ENCODE results near the gene TBC1D8. TPM values are rescaled to one million over a fixed set of nuclear protein-coding genes. Genes with fewer than 3 reads are reported as not detected.

Gene TBC1D8
- polyA plus RNA-seq, 3 donors: 16.1 to 78.0 (median 22.4) TPM

- Mint-ChIP-seq H3K4me3 (no peak overlapping the region), H3K36me3 (peaks cover 0 to 2% of the 10 kb centered on the region in 2 donors), H3K4me1 (peaks cover 36% of the 10 kb centered on the region), H3K9me3 (no peaks in the 10 kb centered on the region), H3K27ac (no peak overlapping the region), H3K27me3 (ENCODE audit: low read depth in 3 of 3) (peaks cover 0 to 3% (median 1%) of the 10 kb centered on the region in 3 donors)
- no CpG with 5 or more reads among the region's 1 CpG for WGBS (ENCODE audit: insufficient coverage)
- no peaks in the 10 kb centered on the region for H4K20me1 ChIP-seq (ENCODE audit: insufficient read depth, low read length)
- H3K9ac ChIP-seq (ENCODE audit: insufficient read depth, low read length, poor library complexity, severe bottlenecking): no peak overlapping the region
- peaks cover 23 to 33% of the 10 kb centered on the region in 2 donors for H3K4me1 ChIP-seq (ENCODE audit: control insufficient read depth in 1 of 2, insufficient read depth in 2 of 2, low read length in 2 of 2)
- no peak for DNase-seq
- H3K9me3 ChIP-seq (replicated peaks in 1 of 2; ENCODE audit: control insufficient read depth in 1 of 2, insufficient read depth in 1 of 2, low read length in 2 of 2): no peaks in the 10 kb centered on the region
- no peak overlapping the region for H2AFZ ChIP-seq (ENCODE audit: insufficient read depth, low read depth, low read length, poor library complexity, severe bottlenecking)
- no peaks in the 10 kb centered on the region for H3K36me3 ChIP-seq (replicated peaks in 1 of 2; ENCODE audit: control insufficient read depth in 1 of 2, insufficient read depth in 2 of 2, low read length in 2 of 2)
- H3K27ac ChIP-seq (ENCODE audit: low read depth in 1 of 2, low read length in 2 of 2): no peak overlapping the region
- H3K4me2 ChIP-seq (replicated peaks; ENCODE audit: extremely low read depth, low read length, poor library complexity, severe bottlenecking): no peak overlapping the region
- H3K27me3 ChIP-seq (ENCODE audit: control insufficient read depth in 2 of 2, insufficient read depth in 2 of 2, low read length in 2 of 2): no peaks in the 10 kb centered on the region
- H3K79me2 ChIP-seq (ENCODE audit: insufficient read depth, low read length): no peaks in the 10 kb centered on the region
- intact Hi-C loops (cut with micrococcal nuclease): loop anchor here in 1 of 2 donors (10.0 kb wide), 1 partner anchor 82 kb away; no protein-coding TSS in a partner anchor
- peak; percentile 27 for TF ChIP-seq CTCF (IDR thresholded peaks at IDR 0.05)
- no peak overlapping the region for H3K4me3 ChIP-seq (replicated peaks in 1 of 3; ENCODE audit: low read depth in 2 of 3, low read length in 3 of 3)
Observed at GRCh38 chr2:101197215-101197745, 46.1 kb upstream of the TBC1D8 start.

- Histone ChIP-seq H2AFZ (ENCODE audit: insufficient read depth, low read depth, low read length, poor library complexity, severe bottlenecking) (no peak overlapping the region), H3K4me2 (replicated peaks; ENCODE audit: extremely low read depth, low read length, poor library complexity, severe bottlenecking) (no peak overlapping the region), H3K4me3 (replicated peaks in 1 of 3; ENCODE audit: low read depth in 2 of 3, low read length in 3 of 3) (no peak overlapping the region), H3K4me1 (ENCODE audit: control insufficient read depth in 1 of 2, insufficient read depth in 2 of 2, low read length in 2 of 2) (peaks cover 29 to 36% of the 10 kb centered on the region in 2 donors), H3K9me3 (replicated peaks in 1 of 2; ENCODE audit: control insufficient read depth in 1 of 2, insufficient read depth in 1 of 2, low read length in 2 of 2) (no peaks in the 10 kb centered on the region), H4K20me1 (ENCODE audit: insufficient read depth, low read length) (no peaks in the 10 kb centered on the region), H3K79me2 (ENCODE audit: insufficient read depth, low read length) (no peaks in the 10 kb centered on the region), H3K27ac (ENCODE audit: low read depth in 1 of 2, low read length in 2 of 2) (no peak overlapping the region), H3K36me3 (replicated peaks in 1 of 2; ENCODE audit: control insufficient read depth in 1 of 2, insufficient read depth in 2 of 2, low read length in 2 of 2) (no peaks in the 10 kb centered on the region), H3K9ac (ENCODE audit: insufficient read depth, low read length, poor library complexity, severe bottlenecking) (no peak overlapping the region), H3K27me3 (ENCODE audit: control insufficient read depth in 2 of 2, insufficient read depth in 2 of 2, low read length in 2 of 2) (no peaks in the 10 kb centered on the region)
- Mint-ChIP-seq H3K36me3 (peaks cover 0 to 2% of the 10 kb centered on the region in 2 donors), H3K9me3 (no peaks in the 10 kb centered on the region), H3K27me3 (ENCODE audit: low read depth in 3 of 3) (peaks cover 0 to 5% (median 1%) of the 10 kb centered on the region in 3 donors), H3K4me1 (peaks cover 39% of the 10 kb centered on the region), H3K4me3 (no peak overlapping the region), H3K27ac (peak overlapping the region in 2 of 7 donors; percentile 32 to 52)
- WGBS (ENCODE audit: insufficient coverage): 89% methylated on average over 2 of the region's 9 CpGs
- no peak for TF ChIP-seq CTCF (IDR thresholded peaks at IDR 0.05)
- DNase-seq: no peak
- intact Hi-C loops (cut with micrococcal nuclease): loop anchor here in 1 of 2 donors (10.0 kb wide), 1 partner anchor 81 kb away; no protein-coding TSS in a partner anchor
Observed at GRCh38 chr2:101195871-101196661, 44.9 kb upstream of the TBC1D8 start.

Measured in CD14-positive monocyte (primary cell).